ENCODE results near the gene CCDC91. TPM values are rescaled to one million over a fixed set of nuclear protein-coding genes. Genes with fewer than 3 reads are reported as not detected.

CCDC91 gene
- total RNA-seq, 4 donors from 2014 or later: 55.6 to 74.0 (median 62.6) TPM

GRCh38 chr12:28178775-28179174 is 11.5 kb upstream of the CCDC91 start:
- no peaks in the 10 kb centered on the region for H3K27me3 ChIP-seq
- H3K4me1 ChIP-seq: no peaks in the 10 kb centered on the region
- no peak for DNase-seq
- no peak overlapping the region for H3K4me3 ChIP-seq (replicated peaks in 1 of 3)
- no peaks in the 10 kb centered on the region for H3K36me3 ChIP-seq
- WGBS, 2 donors: 92 to 93% methylated on average over 7 of the region's 7 CpGs
- TF ChIP-seq CTCF (IDR thresholded peaks at IDR 0.05): no peak
- no peak for TF ChIP-seq POLR2A (IDR thresholded peaks at IDR 0.05)
- no peaks in the 10 kb centered on the region for H3K9me3 ChIP-seq
- intact Hi-C loops (cut with DNase I): no loop called here
- no peak overlapping the region for H3K27ac ChIP-seq

GRCh38 chr12:28180786-28181185 is 9.5 kb upstream of the CCDC91 start:
- H3K4me1 ChIP-seq: no peaks in the 10 kb centered on the region
- no peak overlapping the region for H3K4me3 ChIP-seq (replicated peaks in 1 of 3)
- H3K27ac ChIP-seq: no peak overlapping the region
- H3K27me3 ChIP-seq: no peaks in the 10 kb centered on the region
- no peaks in the 10 kb centered on the region for H3K9me3 ChIP-seq
- TF ChIP-seq CTCF (IDR thresholded peaks at IDR 0.05) (no peak), POLR2A (IDR thresholded peaks at IDR 0.05) (no peak)
- H3K36me3 ChIP-seq: no peaks in the 10 kb centered on the region
- 75 to 77% methylated on average over 3 of the region's 3 CpGs for WGBS, 2 donors
- intact Hi-C loops (cut with DNase I): no loop called here
- no peak for DNase-seq

GRCh38 chr12:28184375-28184774 is 5.9 kb upstream of the CCDC91 start:
- H3K4me1 ChIP-seq: no peaks in the 10 kb centered on the region
- H3K4me3 ChIP-seq (replicated peaks in 1 of 3): no peak overlapping the region
- no peak for DNase-seq
- no peak overlapping the region for H3K27ac ChIP-seq
- no peaks in the 10 kb centered on the region for H3K36me3 ChIP-seq
- WGBS, 2 donors: 100% methylated on average over 1 of the region's 1 CpG
- no peak for TF ChIP-seq CTCF (IDR thresholded peaks at IDR 0.05)
- no peak for TF ChIP-seq POLR2A (IDR thresholded peaks at IDR 0.05)
- no peaks in the 10 kb centered on the region for H3K27me3 ChIP-seq
- intact Hi-C loops (cut with DNase I): no loop called here
- H3K9me3 ChIP-seq: no peaks in the 10 kb centered on the region

- no peak overlapping the region for H3K27ac ChIP-seq
- DNase-seq: no peak
- 90 to 97% methylated on average over 2 of the region's 2 CpGs for WGBS, 2 donors
- no peaks in the 10 kb centered on the region for H3K27me3 ChIP-seq
- no peaks in the 10 kb centered on the region for H3K36me3 ChIP-seq
- no peak overlapping the region for H3K4me3 ChIP-seq (replicated peaks in 1 of 3)
- no peak for TF ChIP-seq POLR2A (IDR thresholded peaks at IDR 0.05)
- TF ChIP-seq CTCF (IDR thresholded peaks at IDR 0.05): no peak
- intact Hi-C loops (cut with DNase I): no loop called here
- no peaks in the 10 kb centered on the region for H3K9me3 ChIP-seq
- peaks cover 2 to 5% of the 10 kb centered on the region in 2 donors for H3K4me1 ChIP-seq
These were observed 3.8 kb upstream of the CCDC91 start for GRCh38 chr12:28186500-28186899.

GRCh38 chr12:28189784-28190320 is 404 bp upstream of the CCDC91 start:
- Histone ChIP-seq H3K9me3 (no peaks in the 10 kb centered on the region), H3K27me3 (no peaks in the 10 kb centered on the region), H3K27ac (peak overlapping the region; percentile 97 to 99 (median 97)), H3K4me3 (replicated peaks in 1 of 3) (peak overlapping the region in 2 of 3 donors; percentile 75 to 84), H3K4me1 (peaks cover 5 to 8% of the 10 kb centered on the region in 2 donors), H3K36me3 (no peaks in the 10 kb centered on the region)
- intact Hi-C loops (cut with DNase I): no loop called here
- peak; percentile 7 to 8 for DNase-seq
- WGBS, 2 donors: 47 to 56% methylated on average over 8 to 9 of the region's 9 CpGs
- TF ChIP-seq CTCF (IDR thresholded peaks at IDR 0.05) (no peak), POLR2A (IDR thresholded peaks at IDR 0.05) (no peak)
